Stimulated activated CD8-positive, alpha-beta memory T cell treated with anti-CD3 and anti-CD28 coated beads, Interleukin-4, amount 100 ng/mL, for 4 hours (primary cell): Measurements from ENCODE around the gene SCN7A.

Experiments used
- DNase-seq, 2 donors: peaks; one replicate each; pipeline ENCODE4 v3.0.0-alpha.2; 2020; ENCODE audit warnings: low read depth in 2 of 2, low spot score in 1 of 2

SCN7A gene

DNA sequence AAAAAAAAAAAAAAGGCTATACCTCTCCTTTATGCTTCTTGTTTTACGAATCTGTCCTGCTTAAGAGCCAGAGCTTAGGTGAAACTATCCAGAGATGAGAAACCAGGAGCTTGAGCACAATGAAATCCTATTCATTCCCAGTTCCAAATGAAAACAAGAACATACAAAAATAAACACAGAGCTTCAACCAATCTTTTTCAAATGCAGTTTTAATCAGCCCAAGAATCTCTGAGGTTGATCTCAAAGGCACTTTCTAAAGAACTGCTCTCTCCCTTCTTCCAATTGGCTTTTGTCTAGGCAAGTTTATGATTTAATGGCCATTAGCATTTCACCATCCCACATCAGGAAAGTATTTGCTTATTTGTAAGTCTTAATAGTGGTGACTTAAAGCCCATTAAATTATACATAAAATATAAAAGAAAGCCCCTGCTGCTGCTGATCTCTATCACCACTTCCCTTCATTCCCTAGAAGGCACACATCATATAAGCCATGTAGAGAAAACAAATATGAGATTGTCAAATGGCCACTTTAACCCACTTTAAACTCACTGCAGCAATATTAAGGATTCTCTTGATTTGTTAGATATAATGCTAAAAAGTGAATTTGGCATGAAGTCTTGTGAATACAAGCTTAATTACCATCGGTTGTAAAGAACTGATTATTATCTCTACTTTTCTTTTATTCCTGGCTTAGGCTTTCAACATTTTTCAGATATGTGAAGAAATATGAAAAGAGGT is 89.0 kb downstream of the SCN7A start:
- no peak for DNase-seq

DNA sequence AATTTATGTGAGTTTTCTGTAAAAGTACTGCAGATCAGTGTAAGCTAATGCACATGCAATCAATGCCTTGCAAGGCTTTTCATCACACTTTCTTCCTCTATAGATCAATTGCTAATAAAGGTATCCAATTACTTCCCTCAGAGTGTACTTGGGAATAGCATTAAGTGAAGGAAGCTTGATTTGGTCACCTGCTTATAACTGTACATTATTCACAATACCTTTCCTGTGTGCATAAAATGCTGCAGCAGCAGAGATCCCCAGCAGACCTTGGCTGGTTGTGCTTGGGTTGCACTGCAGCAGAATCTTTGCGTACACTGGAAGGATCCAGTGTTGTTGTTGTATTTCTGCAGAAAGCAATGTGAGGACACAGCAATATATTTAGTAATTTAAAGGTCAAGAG is 99.8 kb downstream of the SCN7A start:
- no peak for DNase-seq

DNA sequence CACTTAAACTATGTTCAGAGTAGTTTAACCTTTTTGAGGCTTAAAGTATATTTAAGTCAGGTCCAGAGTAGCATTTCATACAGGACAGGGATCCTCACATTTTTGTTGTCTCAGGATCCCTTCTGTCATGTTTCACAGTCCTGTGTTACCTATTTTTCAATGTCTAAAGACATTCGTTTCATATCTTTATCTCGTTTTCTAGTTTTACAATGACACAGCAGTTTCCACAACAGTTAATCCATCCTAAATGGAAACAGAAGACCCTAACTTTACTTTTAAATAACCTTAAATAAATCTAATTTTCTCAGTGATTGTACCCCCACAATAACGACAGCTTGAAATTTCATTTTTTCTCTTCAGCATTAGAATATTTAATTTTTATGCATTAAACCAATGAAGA is 101.0 kb downstream of the SCN7A start:
- no peak for DNase-seq

DNA sequence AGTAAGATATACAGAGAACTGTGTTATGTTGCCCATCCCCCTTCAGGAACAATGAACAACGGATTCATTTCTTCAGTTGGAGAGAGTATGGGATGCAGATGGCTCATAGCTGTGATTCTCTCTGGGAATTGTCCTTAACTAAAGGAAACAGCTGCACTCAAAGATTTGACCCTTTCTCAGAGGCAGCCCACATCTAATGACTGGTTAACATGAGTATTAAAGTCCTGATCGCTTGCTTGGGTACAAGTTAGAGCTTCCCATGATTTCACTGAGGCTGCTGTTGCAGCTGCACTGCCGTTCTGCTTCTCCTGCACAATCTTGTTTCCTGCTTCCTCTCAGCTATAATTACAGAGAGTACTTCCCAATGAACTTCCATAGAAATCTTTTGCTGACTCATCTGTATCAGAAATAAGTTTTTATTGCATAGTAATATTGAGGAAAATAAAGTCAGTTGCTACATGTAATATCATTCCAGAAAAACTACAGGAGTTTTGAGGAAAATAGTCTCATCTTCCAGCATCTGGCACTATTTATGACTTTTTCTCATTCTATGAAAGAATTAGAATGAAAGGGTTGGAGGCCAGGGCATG is 105.5 kb downstream of the SCN7A start:
- no peak for DNase-seq

DNA sequence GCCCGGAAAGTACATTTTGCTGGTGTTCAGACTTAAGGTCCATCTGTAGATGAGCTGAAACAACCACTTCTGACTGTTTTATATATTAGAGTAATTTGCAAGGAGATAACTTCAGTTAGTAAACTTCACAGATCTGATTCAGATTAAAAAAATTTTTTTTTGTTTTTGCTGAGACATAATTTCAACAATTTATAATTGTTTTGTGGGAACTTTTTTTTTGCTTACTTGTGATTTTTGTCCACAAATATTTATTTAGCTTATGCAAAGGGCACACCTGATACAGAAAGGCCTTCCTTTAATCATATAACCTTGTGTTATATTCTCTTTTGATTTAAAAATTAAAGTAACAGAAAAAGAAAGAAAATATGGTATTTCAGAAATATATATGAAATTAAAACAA is 108.7 kb downstream of the SCN7A start:
- DNase-seq, result no peak

DNA sequence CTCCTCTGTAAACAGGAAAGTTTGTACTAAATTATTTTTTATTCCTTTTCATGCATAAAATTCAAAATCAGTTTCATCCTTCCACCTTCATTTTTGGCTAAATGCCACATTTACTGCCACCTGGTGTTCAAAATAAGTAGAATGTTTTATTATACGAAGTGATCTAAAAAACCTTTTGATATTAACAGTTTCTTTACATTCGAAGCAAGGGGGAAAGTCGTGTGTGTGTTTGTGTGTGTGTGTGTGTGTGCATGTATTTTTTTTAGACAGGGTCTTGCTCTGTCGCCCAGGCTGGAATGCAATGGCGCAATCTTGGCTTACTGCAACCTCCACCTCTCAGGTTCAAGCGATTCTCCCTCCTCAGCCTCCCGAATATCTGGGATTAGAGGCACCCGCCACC is 109.3 kb downstream of the SCN7A start:
- DNase-seq, result no peak

DNA sequence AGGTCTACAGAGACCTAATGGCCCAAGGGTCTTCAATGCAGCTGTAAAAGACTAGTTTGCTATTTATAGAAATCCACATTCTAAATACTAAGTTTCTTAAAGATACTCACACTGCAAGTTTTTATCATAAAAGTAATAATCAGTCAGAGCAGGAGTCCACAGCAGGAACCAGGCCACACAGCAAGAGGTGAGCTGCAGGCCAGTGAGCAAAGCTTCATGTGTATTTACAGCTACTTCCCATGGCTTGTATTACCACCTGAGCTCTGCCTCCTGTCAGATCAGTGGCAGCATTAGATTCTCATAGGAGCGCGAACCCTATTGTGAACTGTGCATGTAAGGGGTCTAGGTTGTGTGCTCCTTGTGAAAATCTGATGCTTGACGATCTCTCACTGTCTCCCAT is 111.6 kb downstream of the SCN7A start:
- no peak for DNase-seq

DNA sequence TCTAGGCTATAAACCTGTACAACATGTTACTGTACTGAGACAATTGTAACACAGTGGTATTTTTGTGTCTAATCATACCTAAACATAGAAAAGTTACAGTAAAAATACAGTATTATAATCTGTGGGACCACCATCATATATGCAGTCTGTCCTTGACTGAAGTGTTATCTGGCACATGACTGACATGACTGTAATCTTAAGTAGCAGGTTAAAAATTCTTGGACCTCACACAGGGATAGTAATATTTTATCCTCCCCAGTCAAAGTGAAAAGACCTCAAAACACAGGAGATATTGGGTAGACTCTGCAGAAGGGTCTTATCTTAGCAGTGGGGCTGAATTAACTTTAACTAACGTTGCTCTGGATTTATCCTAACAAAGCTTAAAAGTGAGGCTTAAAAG is 113.4 kb downstream of the SCN7A start:
- no peak for DNase-seq

DNA sequence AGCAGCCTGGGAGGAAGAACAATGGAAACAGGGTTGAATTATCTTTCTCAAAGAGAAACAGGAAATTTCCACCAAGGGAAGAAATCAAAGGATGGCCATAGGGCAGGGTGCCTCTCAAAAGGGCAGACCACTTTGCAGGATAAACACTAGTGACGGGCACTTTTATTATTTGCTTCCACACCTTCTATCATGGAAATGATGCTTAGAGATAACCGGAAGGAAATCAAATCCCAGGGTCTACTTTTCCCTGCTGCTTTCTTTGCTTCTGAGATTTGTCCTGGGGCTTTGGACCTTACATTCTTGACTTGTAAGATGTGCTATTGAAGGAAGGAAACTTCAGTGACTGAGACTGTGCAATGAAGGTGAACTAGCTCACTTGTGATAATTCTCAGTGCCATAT is 117.2 kb downstream of the SCN7A start:
- DNase-seq, result no peak

DNA sequence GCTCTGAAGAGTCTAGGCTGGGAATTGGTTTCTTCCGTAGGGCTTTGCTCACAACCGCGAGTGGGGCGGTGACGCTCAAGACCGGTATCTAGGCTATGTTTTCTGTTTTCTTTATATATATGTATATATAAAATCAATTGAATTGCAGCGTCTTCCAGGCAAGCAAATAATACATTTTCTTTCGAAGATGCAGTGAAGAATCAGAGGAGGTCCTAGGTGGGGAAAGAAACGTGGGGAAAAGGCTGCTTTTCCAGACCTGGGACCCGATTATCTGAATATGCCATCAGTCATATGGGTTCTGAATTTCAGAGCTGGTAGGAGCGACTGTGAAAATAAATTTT is 117.6 kb downstream of the SCN7A start:
- no peak for DNase-seq

DNA sequence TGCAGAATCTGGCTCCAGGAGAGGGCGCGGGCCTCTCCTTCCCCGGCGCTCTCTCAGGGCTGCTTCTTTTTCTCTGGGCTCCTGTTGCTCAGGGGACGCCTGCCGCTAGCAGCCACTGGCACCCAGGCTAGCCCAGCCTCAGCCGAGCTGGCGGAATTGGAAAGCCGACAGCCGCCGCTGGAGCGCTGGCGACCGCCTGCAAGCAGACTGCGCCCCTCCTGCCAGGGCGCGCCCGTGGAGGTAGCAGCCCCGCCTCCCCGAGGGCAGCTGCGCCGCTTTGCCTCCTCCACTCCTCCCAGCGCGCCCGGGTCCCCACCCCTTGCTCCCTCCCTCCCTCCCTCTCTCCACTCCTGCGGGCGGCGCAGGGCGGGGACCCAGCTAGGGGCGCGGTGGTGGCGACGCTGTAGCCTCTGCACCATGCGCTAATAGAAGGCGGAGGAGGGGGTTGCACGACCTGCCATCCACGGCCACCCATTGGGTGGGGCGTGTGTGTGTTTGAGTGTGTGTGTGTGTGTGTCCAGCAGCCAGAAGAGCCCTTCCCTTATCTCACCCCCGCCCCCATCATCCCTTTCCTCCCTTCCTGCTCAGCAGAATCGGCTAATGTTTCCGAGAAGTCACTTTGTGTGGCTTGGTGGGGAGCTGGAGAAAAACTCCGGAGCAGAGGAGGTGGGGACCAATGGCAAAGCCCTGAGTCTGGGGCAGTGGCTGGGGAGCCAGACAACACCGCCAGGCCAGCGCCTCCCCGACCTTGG is 118.1 kb downstream of the SCN7A start, which contains the start of gene SCN9A:
Gene SCN9A (minus strand): TSS at position 209 of the 752 bp plus-strand sequence. CDS start 64,188 bp downstream, outside the sequence.
- no peak for DNase-seq

DNA sequence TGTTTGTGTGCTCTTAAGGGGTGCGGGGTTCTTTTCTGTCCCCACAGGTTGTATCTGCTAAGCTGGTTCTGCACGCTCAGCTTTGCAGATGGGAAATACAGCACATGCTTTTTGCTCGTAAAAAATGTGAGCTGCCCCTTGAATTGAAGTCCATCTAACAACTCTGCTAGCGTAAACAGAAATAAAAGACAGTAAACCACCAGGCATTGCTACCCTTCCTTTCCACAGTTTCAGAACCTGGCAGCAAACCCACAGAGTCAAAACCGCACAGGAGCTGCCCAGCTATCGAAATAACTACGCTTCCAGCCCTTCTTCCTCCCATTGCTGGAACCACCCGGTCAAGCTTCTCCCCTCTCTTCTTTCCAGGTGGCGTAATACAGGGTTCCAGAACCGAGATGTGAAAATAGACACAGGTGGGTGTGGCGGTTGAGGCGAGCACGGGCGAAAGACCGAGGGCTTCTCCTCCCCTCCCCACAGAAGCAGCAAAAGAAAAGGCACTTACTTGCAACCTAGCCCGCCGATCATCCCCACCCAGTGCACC is 118.8 kb downstream of the SCN7A start:
- no peak for DNase-seq

DNA sequence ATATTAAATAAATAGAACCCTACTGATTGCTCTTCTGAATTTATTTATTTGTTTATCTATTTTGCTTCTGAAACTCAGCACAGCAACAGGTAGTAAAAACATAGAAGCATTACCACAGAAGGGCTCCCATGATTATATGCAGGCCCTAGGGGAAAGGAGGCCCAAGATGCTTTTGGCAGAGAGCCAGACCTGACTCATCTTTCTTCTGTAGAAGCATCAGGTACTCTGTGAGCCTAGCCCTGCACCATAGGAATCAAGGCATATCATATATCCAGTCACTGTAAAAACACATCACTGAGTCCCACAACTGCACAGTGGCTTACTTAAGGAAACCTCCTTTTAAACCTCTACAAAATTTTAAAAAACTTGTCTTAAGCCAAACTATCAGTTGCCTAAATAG is 120.1 kb downstream of the SCN7A start:
- no peak for DNase-seq

DNA sequence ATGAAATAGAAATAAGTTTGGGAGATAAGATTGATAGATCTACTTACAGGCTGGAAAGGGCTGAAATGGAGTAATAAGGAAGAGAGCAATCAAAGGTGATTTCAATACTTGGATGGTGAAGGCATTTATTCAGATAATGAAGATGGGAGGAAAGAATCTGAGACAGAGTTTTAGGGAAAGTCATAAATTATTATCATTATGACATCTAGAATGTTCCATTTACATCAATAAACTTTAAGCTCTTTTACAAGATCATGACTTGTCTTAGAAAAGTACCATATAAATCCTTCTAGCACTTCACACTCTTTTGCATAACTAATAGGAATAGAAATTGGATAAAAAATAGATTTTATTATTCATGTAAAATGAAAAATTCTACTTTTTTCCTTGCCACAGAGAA is 120.5 kb downstream of the SCN7A start:
- no peak for DNase-seq

DNA sequence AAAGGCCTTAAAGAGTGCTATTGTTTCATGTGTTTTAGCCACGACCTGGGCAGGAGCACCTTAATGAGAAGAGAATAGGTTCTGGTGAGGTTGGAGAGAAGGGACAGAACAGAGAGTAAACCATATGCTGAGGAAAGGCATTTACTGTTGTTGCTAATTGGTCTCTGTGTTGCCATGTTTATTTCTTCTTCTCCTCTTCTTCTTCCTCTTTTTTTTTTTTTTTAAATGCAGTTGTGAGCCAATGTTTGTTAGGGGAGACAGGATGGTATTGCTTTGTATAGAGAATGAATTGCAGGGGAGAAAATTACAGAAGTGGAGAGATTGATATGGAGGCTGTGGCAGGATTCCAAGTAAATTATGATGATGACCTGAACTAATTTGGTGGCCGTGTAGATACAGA is 120.9 kb downstream of the SCN7A start:
- DNase-seq, result no peak

DNA sequence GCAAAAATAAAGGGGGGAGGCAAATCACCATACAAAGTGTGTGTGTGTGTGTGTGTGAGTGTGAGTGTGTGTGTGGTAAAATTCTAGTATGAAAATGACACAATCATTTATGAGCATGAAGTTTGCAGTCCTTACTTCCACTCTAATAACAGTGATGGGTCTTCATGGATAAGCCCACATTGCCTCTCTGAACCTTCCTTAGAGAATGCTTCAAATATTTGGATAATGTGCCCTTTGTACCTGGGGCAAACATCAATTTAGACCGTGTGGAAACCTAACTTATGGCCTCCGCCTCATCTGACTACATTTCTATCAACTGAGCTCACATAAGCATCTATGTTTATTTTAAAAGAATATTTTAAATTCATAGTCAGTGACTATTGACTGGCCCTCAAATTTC is 122.0 kb downstream of the SCN7A start:
- DNase-seq, result no peak

DNA sequence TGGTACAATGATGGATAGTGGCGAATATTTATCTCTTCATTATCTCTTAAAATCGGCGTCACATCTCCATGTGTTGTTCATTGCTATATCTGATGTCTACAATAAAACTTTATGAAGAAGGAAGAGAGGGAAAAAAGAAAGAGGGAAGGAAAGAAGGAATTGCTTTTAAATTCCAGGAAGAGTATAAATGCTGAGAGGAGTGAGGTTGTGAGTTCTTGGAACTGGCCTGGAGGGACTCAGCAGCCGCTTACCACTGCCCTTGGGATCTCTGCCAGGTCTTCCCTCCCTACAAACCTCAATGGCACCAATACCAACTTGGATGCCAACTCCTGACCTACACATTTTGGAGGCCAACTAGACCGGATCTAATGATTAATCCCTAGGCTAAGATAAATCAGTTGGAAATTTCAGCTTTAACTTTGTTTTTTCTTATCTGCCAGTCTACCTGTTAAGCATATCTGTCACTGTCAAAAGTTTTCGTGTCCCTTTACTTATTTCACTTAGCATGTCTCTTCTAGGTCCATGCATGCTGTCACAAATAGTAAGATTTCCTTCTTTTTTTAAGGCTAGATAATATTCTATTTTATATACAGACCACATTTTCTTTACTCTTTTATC is 128.1 kb downstream of the SCN7A start:
- no peak for DNase-seq

DNA sequence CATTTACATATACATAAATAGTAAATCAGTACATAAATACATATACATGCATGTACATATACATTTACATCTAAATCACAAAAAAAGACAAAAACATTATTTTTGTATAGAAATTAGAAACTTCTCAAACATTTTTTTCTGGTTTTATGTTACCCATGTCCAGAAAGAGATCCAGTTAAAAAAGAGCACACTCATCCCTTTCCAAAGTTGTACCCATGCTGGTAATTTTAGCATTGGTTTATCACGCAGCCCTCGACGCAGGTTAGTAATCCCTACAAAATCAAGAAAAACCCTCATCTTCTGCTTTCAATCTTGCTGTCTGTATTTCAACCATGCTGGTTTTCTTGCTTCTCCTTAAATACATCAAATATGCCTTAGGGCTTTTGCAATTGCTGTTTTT is 128.8 kb downstream of the SCN7A start:
- no peak for DNase-seq

DNA sequence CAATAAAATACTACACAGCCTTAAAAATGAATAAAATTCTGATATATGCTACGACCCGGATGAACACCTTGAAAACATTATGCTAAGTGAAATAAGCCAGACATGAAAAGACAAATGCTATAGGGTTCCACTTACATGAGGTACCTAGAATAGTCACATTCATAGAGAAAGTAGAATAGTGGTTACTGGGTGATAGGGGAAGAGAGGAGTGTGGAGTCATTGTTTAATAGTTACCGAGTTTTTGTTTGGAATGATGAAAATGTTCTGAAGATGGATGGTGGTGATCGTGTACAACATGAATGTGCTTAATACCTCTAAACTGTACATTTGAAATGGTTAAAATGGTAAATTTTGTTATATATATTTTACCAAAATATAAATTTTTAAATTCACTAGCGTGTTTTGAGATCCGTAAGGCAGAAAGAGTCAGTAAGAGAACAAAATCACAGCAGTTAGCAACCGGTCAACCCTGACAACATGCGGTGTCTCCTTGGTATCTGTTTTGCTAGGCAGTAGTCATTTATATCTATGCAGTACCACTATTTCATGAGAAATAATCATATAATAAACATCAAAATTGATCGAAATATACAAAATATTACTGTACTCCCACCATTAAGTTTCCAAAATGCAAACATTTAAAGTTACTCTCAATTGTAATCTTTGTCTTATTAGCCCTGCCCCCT is 129.4 kb downstream of the SCN7A start:
- no peak for DNase-seq

DNA sequence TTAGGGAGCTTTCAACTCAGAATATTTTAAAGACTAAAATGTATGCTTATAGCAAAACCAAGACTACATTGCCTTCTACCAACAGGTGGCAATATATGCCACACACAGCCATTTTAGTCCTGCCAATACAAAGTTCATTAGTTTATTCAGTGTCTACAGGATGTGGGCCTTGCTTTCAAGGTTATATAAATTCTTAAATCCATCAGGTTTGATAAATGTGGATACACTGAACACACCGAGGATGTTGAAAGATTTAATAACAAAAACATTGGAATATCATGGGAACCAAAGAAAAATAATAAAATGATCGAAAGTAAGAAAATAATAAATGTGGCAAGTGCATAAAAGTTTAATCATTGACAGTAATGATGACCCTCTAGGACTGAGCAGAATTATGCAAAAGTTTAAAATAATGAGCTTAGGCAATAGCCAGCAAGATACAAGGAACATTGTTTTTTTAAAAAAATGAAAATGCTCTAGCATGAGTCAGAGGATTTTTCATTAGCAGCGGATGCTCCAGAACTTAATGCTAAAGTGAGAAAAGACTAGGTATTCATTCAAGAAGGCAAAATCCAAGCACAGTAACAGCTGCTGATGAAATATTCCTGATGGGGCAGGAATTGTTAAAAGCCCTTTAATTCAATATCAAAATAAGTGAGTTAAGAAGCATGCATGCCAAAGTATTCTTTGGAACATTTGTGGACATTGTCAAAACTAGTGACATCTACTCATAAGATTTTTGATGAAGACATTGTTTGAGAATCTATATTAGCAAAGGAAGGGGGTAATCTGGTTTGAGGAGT is 132.5 kb downstream of the SCN7A start:
- no peak for DNase-seq
